Progenitor cell of endocrine pancreas (in vitro differentiated cells): ENCODE results near the gene FBXW2. TPM values are rescaled to one million over a fixed set of nuclear protein-coding genes. Genes with fewer than 3 reads are reported as not detected.

Source experiments
- DNase-seq: peaks from one replicate; pipeline ENCODE4 v3.0.0; 2021; ENCODE audit warnings: low spot score; ENCODE audit not compliant: unreplicated experiment
- H3K27ac Mint-ChIP-seq: 2 replicates; pipeline ENCODE4 v1.8.0; 2021; ENCODE audit warnings: mild to moderate bottlenecking, moderate library complexity, mixed read lengths
- H3K27me3 Mint-ChIP-seq: 2 replicates; pipeline ENCODE4 v1.8.0; 2021; ENCODE audit warnings: mixed read lengths
- H3K36me3 Mint-ChIP-seq: 2 replicates; pipeline ENCODE4 v1.8.0; 2022; ENCODE audit warnings: mixed read lengths; ENCODE audit not compliant: insufficient read depth
- H3K4me1 Mint-ChIP-seq: 2 replicates; pipeline ENCODE4 v1.8.0; 2021; ENCODE audit warnings: low read depth, mixed read lengths
- H3K4me3 Mint-ChIP-seq: 2 replicates; pipeline ENCODE4 v1.8.0; 2021; ENCODE audit warnings: low read depth, mild to moderate bottlenecking, moderate library complexity, mixed read lengths
- H3K9me3 Mint-ChIP-seq: 2 replicates; pipeline ENCODE4 v1.8.0; 2021; ENCODE audit warnings: low read depth, mixed read lengths
- CTCF ChIP-seq: fragments of 200-600 bp; sonication (generic); IDR thresholded peaks from one replicate; pipeline ENCODE4 v1.5.0; 2021; ENCODE audit warnings: antibody characterized with exemption, mild to moderate bottlenecking; ENCODE audit not compliant: unreplicated experiment
- long read RNA-seq: library from polyadenylated mRNA; unstranded; transcript quantifications from one replicate; pipeline ENCODE4 v2.0.0, GENCODE V29; 2020
- total RNA-seq: library from RNA; stranded (reverse); gene quantifications from 2 replicates; pipeline ENCODE4 v1.2.1, GENCODE V29; 2021

The FBXW2 gene
- 66.0 and 66.1 TPM in 2 replicates for total RNA-seq
- long read RNA-seq, full-length matches to known transcripts: 34 of 105 reads
- long read RNA-seq, partial matches to known transcripts: 19 of 105 reads
- long read RNA-seq, other reads (novel, unspliced or antisense): 52 of 105 reads

- H3K4me1 Mint-ChIP-seq: peaks cover 14% of the 10 kb centered on the region
- H3K36me3 Mint-ChIP-seq: peaks cover 7% of the 10 kb centered on the region
- H3K4me3 Mint-ChIP-seq: peak within 1 kb of the TSS; percentile 97
- H3K27me3 Mint-ChIP-seq: no peaks in the 10 kb centered on the region
- DNase-seq: peak; percentile 86
- peak within 1 kb of the TSS; percentile 97 for H3K27ac Mint-ChIP-seq
- TF ChIP-seq CTCF: peak; percentile 7
- H3K9me3 Mint-ChIP-seq: no peaks in the 10 kb centered on the region
Observed at GRCh38 chr9:120792898-120793765, at the start of gene FBXW2. Gene FBXW2, minus strand, starts transcription at chr9:120793416. Its CDS starts 5,158 bp downstream, at chr9:120788258.

- peak; percentile 3 for TF ChIP-seq CTCF
- Mint-ChIP-seq H3K36me3 (peaks cover 12% of the 10 kb centered on the region), H3K4me3 (peak overlapping the region; percentile 92), H3K27ac (peak overlapping the region; percentile 98), H3K4me1 (peaks cover 20% of the 10 kb centered on the region), H3K9me3 (no peaks in the 10 kb centered on the region), H3K27me3 (no peaks in the 10 kb centered on the region)
- no peak for DNase-seq
Observed at GRCh38 chr9:120841930-120842684, 48.9 kb upstream of the FBXW2 start.

GRCh38 chr9:120839146-120839545, 45.9 kb upstream of the FBXW2 start:
- H3K27ac Mint-ChIP-seq: no peak overlapping the region
- TF ChIP-seq CTCF: no peak
- H3K4me3 Mint-ChIP-seq: no peak overlapping the region
- no peaks in the 10 kb centered on the region for H3K9me3 Mint-ChIP-seq
- no peaks in the 10 kb centered on the region for H3K27me3 Mint-ChIP-seq
- H3K4me1 Mint-ChIP-seq: peaks cover 14% of the 10 kb centered on the region
- no peak for DNase-seq
- H3K36me3 Mint-ChIP-seq: peaks cover 17% of the 10 kb centered on the region

GRCh38 chr9:120837921-120838320, 44.7 kb upstream of the FBXW2 start:
- Mint-ChIP-seq H3K27ac (no peak overlapping the region), H3K9me3 (no peaks in the 10 kb centered on the region), H3K36me3 (peaks cover 20% of the 10 kb centered on the region), H3K4me3 (no peak overlapping the region), H3K4me1 (peaks cover 14% of the 10 kb centered on the region), H3K27me3 (no peaks in the 10 kb centered on the region)
- no peak for DNase-seq
- TF ChIP-seq CTCF: no peak

GRCh38 chr9:120833325-120833724, 40.1 kb upstream of the FBXW2 start:
- H3K27me3 Mint-ChIP-seq: no peaks in the 10 kb centered on the region
- H3K27ac Mint-ChIP-seq: no peak overlapping the region
- H3K36me3 Mint-ChIP-seq: peaks cover 21% of the 10 kb centered on the region
- H3K4me3 Mint-ChIP-seq: no peak overlapping the region
- DNase-seq: no peak
- H3K9me3 Mint-ChIP-seq: no peaks in the 10 kb centered on the region
- no peak for TF ChIP-seq CTCF
- peaks cover 1% of the 10 kb centered on the region for H3K4me1 Mint-ChIP-seq
